M059J (cell line): ENCODE measurements around the gene SNTG2. TPM values are rescaled to one million over a fixed set of nuclear protein-coding genes. Genes with fewer than 3 reads are reported as not detected.

Source experiments
- DNase-seq: peaks from one replicate; pipeline ENCODE4 v3.0.0-alpha.2; 2012; ENCODE audit warnings: low read depth
- total RNA-seq: library from RNA; depleted of rRNA; stranded (reverse); fragments of >200 nt; shearing (Covaris generic); gene quantifications from 2 replicates; pipeline ENCODE4 v1.2.3, GENCODE V29; 2014

The SNTG2 gene
- total RNA-seq, 1 experiment from 2014 or later = not detected

DNA sequence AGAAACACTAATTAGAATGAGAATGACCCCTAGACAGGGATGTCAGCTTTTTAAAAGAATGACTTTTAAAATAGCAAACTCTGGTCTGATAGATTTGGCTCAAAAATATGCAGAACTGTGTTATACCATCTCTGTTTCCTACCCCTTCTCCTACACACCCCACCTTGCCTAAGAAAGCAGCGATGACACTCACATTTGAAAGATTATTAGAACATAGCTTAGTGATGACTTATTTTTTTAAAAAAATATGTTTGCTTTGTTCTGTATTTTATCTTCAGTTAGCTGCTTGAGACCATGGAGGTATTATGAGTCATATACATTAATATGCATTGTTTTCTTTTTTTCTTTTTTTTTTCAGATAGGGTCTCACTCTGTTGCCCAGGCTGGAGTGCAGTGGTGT, 286.0 kb downstream of the SNTG2 start:
- peak; percentile 21 for DNase-seq

DNA sequence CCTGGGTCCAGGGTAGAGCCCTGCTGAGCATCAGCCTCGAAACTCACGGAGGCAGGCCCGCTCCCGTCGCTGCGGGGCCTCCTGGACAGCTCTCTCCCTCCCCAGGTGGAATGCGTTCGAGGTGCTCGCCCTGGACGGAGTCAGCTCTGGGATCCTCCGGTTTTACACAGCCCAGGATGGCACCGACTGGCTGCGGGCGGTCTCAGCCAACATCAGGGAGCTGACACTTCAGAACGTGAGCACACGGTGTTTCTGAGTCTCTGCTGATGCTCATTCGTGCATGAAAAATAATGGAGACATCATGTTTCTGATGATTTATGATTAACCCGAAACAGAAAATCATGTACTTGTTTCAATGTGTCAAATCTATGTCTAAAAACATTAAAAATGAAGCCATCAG, 287.1 kb downstream of the SNTG2 start:
- DNase-seq = no peak

DNA sequence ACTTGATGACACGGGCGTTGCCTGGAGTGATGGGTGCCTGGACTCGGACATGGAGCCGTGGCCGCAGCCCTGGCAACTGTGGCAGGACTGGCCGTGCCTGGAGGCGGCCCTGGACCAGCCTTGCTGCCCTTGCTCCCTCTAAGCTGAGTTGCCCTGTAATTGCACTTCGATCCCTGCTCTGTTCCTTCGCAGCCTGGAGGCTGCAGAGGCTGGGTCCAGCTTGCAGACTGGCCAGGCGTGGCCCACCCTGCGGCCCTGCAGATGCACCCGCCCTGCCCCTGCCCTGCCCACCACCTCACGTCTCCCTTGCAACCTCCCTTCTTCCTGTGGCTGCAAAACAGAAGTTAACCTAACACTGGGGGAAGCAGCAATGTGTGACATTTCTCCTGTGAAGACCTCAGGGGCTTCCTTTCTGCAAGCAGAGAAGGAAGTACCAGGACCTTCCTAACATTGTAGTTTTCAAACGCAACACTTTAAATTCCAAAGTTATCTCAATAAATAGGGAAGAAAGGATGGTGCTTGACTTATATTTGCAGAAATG, 288.0 kb downstream of the SNTG2 start:
- DNase-seq = no peak

DNA sequence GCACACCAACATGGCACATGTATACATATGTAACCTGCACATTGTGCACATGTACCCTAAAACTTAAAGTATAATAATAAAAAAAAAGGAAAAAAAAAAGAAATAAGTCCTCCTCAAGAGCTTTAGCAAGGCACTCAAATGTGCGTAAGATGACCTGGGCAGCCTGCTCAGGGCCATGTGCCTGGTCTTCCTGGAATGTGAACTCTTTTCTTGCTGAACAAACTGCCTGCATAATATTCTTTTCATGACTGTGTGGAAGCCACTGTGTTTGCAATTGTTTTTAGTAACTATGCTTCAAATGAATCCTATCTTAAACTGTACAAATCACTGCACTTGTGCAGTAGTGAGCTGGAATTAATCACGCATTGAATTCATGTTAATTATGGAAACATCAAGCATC, 294.5 kb downstream of the SNTG2 start:
- DNase-seq = no peak

DNA sequence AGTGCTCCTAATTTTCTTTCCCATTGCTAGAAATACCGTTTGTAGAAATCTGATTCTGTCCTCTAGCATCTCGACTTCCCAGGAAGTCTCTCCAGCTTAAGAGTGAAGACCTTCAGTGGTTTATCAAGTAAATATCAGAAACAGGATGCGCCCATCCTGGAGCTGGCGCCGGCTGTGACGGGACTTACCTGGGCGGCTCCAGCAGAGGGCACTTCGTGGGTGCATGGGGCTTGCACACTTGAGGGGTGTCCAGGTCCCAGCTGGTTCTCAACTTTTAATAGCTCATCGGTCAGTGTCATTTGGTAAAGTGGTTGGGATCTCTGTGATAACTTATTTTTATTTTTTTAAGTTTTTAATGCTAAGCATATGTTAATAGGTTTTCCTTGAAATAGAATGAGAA, 295.6 kb downstream of the SNTG2 start:
- no peak for DNase-seq

DNA sequence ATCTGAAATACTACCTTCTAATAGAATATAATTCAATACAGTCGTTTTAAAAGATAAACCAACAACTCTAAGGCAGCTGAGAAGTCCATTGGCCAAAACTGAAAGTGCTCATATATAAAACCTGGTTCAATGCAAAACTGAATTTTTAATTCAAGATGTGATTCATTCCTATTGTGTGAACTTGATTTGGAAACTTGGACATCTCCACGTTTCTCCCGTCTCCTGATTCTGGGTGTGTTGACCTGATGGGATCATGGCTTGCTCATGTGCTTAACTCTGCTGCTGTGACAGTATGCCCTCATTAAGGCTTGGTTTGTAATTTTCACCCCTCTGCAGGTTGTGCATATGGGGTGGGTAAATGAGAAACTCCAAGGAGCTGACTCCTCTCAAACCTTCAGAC, 296.3 kb downstream of the SNTG2 start:
- DNase-seq = no peak

DNA sequence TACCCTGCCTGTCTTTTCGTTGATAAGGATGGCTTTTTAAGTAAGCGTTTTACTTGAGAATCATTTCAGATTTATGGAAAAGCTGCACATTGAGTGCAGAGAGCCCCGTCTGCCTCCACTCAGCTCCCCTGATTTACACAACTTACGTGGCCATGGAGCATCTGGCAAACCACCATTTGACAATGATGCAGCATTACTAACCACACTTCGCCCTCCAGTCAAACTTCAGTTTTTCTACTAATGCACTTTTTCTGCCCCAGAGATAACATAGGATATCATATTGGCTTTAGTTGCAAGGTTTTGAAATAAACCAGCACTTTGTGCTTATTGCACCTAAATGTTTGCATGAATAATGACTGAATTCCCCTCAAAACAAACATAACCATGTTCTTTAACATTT, 297.5 kb downstream of the SNTG2 start:
- no peak for DNase-seq

DNA sequence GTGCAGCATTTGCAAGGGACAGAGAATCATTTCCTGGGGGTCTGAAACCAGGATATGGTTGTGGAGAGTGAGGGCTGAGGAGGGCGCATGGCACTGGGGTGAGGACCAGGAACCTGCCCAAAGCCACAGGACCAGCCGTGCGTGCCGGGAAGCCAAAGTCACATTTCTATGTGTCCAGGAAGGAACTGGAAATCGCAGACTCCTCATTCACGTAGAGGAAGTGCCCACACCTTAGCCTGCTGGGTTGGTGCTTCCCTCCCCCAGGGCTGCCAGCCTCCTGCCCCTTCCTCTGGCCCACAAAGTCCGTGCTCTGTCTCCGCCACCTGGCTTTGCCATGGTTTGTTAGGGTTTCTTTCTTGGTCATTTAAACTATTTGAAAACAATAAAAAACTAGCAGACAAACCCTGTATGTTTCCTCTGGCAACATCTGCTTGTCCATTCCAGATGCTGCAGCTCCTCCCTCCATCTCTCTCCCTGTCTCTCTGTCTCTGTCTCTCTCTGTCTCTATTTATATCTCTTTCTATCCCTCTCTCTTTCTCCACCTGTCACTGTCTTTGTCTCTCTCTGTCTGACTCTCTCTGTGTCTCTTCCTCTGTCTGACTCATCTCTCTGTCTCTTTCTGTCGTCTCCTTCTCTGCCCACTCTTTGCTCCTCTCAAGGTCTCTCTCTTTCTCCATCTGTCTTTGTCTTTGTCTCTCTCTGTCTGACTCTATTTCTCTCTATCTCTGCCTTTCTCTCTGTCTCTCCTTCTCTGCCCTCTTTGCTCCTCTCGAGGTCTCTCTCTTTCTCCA, 299.4 kb downstream of the SNTG2 start:
- no peak for DNase-seq

DNA sequence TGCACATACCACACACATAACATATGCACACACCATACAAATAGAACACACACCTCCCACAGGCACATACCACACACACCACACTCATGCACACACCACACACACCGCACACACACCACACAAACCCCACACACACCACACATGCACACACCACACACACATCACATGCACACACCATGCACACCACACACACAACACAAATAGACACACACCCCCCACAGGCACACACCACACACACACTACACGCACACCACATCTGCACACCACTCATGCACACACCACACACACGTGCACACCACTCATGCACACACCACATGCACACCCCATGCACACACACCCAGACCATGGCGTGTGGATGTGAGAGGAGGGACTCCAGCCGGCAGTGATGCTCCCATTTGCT, 300.9 kb downstream of the SNTG2 start:
- DNase-seq = no peak

DNA sequence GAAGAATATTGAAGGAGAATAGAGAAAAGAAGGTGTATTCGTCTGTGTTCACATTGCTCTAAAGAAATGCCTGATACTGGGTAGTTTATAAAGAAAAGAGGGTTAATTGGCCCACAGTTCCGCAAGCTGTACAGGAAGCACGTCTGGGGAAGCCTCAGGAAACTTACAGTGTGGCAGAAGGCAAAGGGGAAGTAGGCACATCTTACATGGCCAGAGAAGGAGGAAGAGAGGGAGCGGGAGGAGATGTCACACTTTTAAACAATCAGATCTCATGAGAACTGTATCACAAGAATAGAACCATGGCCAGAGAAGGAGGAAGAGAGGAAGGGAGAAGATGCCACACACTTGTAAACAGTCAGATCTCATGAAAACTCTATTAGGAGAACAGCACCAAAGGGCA, 303.0 kb downstream of the SNTG2 start:
- DNase-seq = no peak

DNA sequence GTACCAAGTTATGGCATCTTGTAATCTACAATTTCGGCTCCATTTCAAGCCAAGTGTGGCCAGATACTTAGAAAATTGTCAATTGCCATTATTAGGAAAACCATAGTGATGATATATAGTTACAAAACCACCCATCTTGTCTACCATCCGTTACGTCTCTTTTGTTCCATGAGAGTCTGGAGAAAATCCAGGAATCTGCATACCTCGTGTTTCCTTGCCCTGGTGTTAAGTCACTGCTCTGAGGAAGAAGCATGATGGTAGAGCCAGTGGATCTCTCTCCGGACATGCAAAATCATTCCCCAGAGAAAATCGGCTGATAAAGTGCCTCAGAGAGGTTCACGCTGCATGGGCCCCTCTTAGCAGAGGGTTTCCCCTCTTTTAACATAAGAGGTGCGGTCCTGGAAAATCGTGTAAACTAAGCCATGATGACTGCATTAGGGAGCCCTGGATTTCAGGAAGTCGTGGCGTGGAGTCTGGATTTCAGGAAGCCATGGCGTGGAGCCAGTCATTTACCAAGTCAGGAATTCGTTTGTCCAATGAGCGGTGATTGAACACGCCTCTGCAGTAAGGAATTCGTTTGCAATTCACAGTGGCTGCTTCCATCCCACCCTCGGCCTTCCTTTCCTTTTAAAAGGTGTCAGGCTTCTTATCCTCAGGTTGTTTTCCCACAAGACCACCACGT, 304.2 kb downstream of the SNTG2 start:
- DNase-seq = no peak

DNA sequence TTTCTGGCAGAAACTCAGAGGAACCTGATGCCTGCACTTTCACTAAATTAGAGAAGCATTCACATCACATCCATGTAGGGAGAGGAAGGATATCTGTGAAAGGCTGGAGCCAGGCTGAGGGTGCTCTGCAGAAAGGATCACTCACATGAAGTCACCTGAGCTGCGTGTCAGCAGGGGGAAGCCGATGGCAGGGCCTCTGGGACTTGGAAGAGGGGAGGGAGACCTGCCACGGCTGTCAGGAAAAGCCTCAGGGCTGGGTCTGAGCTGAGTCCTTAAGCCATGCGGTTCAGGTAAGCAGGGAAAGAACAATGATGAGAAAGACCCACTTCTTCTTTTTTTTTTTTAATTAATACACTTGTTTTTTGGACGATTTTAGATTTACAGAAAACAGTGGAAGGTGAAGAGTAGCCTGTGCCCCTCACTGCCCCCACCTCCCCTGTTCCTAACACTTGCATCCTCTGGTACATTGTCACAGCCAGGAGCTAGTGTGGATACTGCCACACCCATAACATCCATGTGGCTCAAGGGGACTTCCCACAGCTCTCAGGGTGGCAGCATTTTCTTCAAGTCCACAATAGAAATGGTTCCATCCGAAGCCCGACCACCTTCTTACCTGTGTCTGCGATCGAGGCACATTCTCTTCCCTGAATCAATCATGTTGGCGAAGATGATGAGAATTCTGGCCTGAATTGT, 306.1 kb downstream of the SNTG2 start:
- DNase-seq = no peak

DNA sequence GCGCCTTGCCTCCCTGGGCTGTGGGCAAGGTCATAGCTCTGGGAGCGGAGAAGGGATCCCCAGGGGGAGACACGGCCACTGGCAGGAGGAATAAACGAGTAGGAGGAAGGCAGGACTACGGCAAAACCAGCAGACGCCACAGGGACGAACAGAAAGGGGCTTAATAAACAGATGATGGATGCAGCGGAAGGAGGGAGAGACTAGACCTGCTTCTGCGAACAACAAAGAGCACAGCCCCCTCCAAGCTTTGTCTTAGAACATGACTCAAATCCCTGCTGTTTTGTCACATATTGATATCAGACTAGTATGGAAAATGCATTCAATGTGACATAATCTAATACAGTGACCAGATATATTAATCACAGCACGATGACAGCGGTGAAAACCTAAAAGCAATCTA, 306.7 kb downstream of the SNTG2 start:
- no peak for DNase-seq

DNA sequence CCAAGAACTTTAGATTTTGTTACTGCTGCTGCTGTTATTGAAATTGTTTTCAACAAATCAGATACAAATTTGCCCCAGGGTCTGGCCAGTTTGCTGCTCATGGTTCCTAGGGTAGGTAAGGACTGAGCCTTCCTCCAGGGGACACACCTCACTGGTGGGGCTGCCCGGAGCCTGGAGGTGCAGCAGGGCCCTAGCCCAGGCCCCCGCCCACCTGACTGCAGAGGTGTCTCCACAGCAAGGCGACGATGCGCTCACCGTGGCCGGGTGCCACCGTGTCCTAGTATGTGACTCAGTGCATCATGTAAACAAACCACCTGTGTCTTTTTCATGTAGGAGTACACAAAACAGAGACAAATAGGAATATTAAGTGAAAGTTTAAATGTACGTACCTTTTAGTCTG, 309.1 kb downstream of the SNTG2 start:
- no peak for DNase-seq

DNA sequence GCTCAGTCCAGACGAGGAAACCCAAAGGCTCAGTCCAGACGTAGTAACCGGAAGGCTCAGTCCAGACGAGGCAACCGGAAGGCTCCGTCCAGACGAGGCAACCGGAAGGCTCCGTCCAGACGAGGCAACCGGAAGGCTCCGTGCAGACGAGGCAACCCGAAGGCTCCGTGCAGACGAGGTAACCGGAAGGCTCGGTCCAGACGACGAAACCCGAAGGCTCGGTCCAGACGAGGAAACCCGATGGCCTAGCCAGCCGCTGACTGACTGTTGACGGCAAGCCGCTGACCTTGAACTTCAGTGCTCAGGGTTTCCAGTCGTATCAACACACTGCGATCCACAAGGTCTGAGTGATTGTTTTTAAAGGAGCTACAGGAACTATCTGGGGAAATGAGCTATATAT, 312.0 kb downstream of the SNTG2 start:
- no peak for DNase-seq

DNA sequence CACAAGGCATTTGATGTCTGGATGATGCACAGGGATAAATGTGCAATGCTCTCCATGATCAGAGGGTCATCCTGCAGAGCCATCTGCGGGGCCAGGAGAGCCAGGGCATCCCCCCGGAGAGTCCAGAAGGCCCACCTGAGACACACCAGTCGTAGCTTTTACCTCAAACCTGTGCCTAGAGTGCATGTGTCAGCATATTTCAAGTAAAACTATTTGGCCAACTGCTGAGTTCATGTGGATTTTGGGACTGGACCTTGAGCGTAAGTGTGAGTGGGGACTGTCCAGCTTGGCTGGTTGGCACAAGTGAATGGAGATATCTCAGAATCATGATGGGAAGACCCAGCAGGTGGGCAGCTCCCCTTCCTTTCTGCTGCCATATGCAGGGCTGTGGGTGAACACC, 314.8 kb downstream of the SNTG2 start:
- DNase-seq = no peak

DNA sequence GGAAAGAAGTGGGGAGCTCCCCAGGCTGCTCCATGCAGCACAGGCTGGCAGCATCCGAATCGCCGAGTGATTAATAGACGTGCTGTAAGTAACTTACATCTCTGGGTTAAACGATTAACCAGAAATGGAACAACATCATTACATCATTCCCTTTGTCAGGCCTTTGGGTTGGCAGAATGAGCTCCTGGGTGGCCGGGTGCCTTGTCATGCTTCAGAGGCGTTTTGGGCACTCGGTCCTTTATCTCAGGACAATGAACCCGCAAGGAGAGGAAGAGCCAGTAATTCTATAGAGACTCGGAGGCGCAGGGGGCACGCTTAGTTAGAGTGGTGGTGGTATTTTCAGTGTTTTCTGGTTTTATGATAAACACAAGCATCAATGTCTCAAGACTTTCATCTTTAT, 315.7 kb downstream of the SNTG2 start:
- no peak for DNase-seq

DNA sequence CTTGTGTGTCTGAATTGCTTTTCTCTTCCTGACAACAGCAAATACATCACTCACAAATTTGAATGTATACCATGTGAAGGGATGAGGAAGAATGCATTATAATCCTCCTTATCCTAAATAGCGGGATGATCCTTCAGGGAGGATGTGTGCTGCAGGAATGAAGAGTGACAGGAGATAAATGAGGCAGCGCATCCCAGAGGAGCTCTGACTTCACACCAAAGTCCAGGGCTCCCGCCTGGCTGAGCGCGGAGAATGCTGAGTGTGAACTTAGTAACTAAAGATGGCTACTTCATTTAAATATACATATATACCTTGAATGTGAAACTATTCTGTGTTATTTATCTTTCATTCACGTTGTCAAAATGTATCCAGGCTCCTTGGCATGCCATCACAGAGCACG, 317.4 kb downstream of the SNTG2 start:
- no peak for DNase-seq

DNA sequence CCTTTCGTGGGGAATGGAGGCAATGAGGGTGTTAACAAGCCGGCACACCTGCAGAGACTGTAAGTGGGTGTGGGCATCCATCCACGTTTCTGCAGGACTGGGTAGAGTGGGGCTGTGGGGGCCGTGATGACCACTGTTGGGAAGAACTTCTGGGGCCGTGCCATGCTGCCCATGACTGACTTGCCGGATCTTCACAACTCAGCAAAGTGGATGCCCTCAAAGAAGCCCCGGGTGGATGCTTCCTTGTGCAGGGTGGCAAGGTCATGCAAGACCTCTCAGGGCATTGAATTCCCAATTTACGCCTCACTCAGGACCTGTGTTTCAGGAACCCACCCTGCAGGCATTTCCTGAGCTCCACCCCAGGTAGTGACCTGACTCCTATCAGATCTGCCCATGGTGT, 319.2 kb downstream of the SNTG2 start:
- DNase-seq = no peak

DNA sequence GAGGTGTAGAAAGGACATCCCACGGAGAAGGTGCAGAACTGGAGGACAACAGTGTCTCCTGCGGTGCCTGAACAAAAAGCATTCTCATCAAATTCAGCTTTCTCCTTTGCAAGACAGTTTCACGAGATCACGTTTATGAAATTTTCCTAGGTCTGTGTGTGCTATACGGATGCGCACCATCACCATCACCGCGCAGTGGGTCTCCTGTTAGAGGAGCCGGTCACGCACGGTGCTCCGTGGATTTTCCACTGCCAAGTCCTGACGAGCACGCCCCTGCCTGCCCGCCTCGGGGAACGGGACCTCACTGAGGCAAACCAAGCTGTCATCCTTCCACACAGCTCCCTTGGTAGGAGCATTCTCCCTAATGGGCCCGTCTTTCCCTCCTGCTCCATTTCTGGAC, 322.2 kb downstream of the SNTG2 start:
- DNase-seq = no peak

DNA sequence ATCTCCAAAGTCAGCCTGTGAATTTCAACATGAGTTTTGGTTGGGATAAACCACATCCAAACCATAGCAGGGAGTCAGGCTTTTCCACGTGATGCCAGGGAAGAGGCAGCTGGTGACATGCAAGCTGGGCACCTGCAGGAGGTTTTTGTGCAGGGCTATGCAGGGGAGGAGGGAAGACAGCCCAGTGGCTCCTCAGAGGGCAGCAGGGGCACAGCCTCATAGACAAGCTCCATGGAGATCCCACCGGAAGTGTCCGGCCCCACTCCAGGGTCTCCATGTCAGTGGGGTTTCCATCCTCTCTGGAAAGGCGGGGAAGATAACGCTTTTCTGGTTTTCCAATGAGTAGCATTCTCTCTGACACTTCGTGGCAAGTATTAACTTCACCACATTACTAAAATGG, 327.0 kb downstream of the SNTG2 start:
- no peak for DNase-seq

DNA sequence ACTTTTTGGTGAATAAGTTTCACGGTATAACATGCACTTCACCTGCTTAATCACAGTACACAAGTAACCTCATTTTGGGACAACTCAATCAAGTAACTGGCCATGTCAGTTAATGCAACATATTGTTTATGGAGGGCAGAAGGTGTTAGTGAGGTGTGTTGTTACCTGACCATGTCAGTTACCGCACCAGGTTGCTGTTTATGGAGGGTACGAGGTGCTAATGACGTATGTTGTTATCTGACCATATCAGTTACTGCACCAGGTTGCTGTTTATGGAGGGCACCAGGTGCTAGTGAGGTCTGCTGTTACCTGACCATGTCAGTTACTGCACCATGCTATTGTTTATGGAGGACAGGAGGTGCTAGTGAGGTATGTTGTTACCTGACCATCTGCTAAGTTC, 327.5 kb downstream of the SNTG2 start:
- no peak for DNase-seq

DNA sequence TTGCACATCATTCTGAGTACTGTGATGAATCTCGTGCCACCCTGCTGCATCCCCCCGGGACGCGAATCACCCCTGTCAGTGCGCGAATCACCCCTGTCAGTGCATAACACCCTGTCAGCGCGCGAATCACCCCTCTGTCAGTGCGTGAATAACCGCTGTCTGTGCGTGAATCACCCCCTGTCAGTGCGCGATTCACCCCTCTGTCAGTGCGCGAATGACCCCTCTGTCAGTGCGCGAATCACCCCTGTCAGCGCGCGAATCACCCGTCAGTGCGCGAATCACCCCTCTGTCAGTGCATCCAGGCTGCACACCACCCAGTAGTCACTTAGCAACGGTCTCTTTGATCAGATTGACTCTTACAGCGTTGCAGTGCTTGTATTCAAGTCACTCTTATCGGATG, 328.2 kb downstream of the SNTG2 start:
- DNase-seq = no peak
